Stimulated activated CD4-positive, alpha-beta T cell treated with anti-CD3 and anti-CD28 coated beads, Interleukin-4, amount 100 ng/mL, for 4 hours (primary cell): ENCODE data around the gene WDFY4.

ENCODE experiments used
- DNase-seq, 2 experiments: peaks; one replicate each; pipeline ENCODE4 v3.0.0-alpha.2; 2020

WDFY4 gene

GRCh38 chr10:48948470-48949037, 263.9 kb downstream of the WDFY4 start:
- DNase-seq, result no peak

GRCh38 chr10:48951707-48952106, 267.0 kb downstream of the WDFY4 start:
- no peak for DNase-seq

- no peak for DNase-seq
Measured at GRCh38 chr10:48957361-48958151, 272.9 kb downstream of the WDFY4 start.

- DNase-seq, result no peak
Measured at GRCh38 chr10:48958598-48959190, 274.0 kb downstream of the WDFY4 start.

- no peak for DNase-seq
Measured at GRCh38 chr10:48964038-48964437, 279.4 kb downstream of the WDFY4 start.

GRCh38 chr10:48965460-48965859, 280.8 kb downstream of the WDFY4 start:
- DNase-seq, result no peak

- DNase-seq, result no peak
Measured at GRCh38 chr10:48968036-48968435, 283.4 kb downstream of the WDFY4 start.

- DNase-seq, result no peak
Measured at GRCh38 chr10:48970046-48970445, 285.4 kb downstream of the WDFY4 start.

GRCh38 chr10:48970654-48971053, 286.0 kb downstream of the WDFY4 start:
- no peak for DNase-seq

- no peak for DNase-seq
Measured at GRCh38 chr10:48973065-48973464, 288.4 kb downstream of the WDFY4 start.

- DNase-seq, result no peak
Measured at GRCh38 chr10:48974510-48975156, 290.0 kb downstream of the WDFY4 start.

GRCh38 chr10:48976196-48976595, 291.5 kb downstream of the WDFY4 start:
- no peak for DNase-seq

- no peak for DNase-seq
Measured at GRCh38 chr10:48978318-48978717, 293.6 kb downstream of the WDFY4 start.

- DNase-seq, result peak in 1 of 2 experiments; percentile 15
Measured at GRCh38 chr10:48981310-48981907, 296.7 kb downstream of the WDFY4 start.

GRCh38 chr10:48982584-48982983, 297.9 kb downstream of the WDFY4 start:
- DNase-seq, result no peak

- no peak for DNase-seq
Measured at GRCh38 chr10:48983648-48984351, 299.1 kb downstream of the WDFY4 start.

GRCh38 chr10:48985621-48986158, 301.0 kb downstream of the WDFY4 start:
- no peak for DNase-seq

- DNase-seq, result no peak
Measured at GRCh38 chr10:48990226-48990625, 305.6 kb downstream of the WDFY4 start.

GRCh38 chr10:48993627-48994026, 309.0 kb downstream of the WDFY4 start:
- no peak for DNase-seq

GRCh38 chr10:48996329-48996728, 311.7 kb downstream of the WDFY4 start:
- DNase-seq, result no peak

GRCh38 chr10:48999346-48999745, 314.7 kb downstream of the WDFY4 start:
- DNase-seq, result no peak
